Hypothalamus (tissue), 51 donors: ENCODE results near the gene CXCL9.
"Not testable (repeated sequence)": the region's sequence is repeated elsewhere in the genome, so short reads cannot be mapped to it uniquely, and the experiment has no call there.

Experiments used
- DNase-seq, 51 donors: peaks; one replicate each; lab custom pipeline; 2025; lab: John Stamatoyannopoulos, UW

The CXCL9 gene

DNA sequence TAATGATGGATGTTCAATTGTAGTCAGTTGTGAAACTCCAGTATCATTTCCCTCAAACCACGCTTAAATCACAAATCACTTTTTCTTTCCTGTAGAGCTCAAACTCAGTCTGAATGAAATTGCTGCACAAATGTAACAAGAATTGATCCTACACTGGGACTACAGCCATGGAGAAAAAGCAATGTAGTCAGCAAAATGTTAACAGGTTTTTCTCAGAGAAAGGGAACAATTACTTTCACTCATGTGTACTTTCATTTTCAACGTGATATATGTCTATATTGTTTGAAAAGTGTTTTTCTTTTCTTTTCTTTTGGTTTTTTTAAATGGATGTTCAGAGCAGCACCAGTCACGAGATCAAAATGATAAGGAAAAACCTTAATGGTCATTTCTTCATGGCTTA is 39.2 kb downstream of the CXCL9 start:
- no peak for DNase-seq

DNA sequence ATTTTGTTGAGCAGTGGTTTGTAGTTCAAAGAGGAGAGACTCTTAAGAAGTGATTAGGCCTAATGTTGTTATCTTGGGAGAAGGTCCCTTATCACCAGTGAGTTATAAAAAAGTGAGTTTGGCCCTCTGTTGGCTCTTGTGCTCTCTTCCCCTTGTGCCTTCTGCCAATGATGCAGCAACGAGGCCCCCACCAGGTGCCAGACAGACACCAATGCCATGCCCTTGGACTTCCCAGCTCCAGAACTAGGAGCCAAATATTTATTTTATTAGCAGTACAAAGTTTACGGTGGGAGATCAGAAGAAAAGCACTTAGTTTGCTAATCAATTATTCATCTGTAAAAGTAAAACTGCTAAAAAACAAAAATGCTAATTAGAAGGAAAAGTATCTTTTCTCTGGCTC is 43.8 kb downstream of the CXCL9 start:
- DNase-seq = no peak

DNA sequence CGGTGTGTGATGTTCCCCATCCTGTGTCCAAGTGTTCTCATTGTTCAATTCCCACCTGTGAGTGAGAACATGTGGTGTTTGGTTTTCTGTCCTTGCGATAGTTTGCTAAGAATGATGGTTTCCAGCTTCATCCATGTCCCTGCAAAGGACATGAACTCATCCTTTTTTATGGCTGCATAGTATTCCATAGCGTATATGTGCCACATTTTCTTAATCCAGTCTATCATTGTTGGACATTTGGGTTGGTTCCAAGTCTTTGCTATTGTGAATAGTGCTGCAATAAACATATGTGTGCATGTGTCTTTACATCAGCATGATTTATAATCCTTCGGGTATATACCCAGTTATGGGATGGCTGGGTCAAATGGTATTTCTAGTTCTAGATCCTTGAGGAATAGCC is 45.2 kb downstream of the CXCL9 start:
- DNase-seq = not testable (repeated sequence)

DNA sequence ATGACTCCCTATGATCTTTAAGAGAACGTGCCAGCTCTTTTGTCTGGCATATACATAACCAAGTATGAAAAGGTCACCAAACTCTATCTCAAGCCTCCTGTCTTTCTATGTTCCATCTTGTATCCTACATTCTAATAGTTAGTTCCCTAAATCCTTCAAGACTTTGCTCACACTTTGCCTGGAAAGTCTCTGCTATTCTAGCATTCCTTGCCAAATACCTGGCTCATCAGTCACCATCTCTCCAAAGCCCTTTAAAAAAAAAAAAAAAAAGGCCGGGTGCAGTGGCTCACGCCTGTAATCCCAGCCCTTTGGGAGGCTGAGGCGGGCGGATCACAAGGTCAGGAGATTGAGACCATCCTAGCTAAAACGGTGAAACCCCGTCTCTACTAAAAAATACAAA is 48.8 kb downstream of the CXCL9 start:
- DNase-seq = not testable (repeated sequence)

DNA sequence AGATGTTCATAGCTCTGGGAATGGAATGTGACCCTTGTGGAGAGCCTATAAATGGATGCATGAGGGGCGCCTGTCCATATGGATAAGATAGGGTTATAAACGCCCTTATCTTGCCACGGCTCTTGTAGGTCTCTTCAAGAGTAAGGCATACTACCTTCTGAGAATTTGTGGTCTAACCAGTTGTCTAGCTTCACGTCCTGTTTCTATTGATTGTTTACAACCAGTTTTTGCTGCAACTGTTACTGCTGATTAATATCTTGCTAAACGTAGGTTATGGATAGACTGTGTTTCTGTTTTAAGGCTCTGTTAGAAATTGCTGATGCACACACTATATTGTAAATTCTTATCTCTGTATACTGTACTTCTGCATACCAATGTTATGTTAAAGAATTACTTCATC is 52.5 kb downstream of the CXCL9 start:
- DNase-seq = not testable (repeated sequence)

- DNase-seq = no peak
Measured at GRCh38 chr4:75953509-75953908, 53.8 kb downstream of the CXCL9 start.
